Measurements from ENCODE around the gene STRN3.

- no peak for TF ChIP-seq CTCF (IDR thresholded peaks at IDR 0.05)
- TF ChIP-seq POLR2A (IDR thresholded peaks at IDR 0.05) = no peak
Measured at GRCh38 chr14:30996892-30997659, 29.1 kb downstream of the STRN3 start.

Measured in right lobe of liver (tissue), 4 donors.